Thyroid gland (tissue), 4 donors: Measurements from ENCODE around the gene TNRC18. TPM values are rescaled to one million over a fixed set of nuclear protein-coding genes. Genes with fewer than 3 reads are reported as not detected.

ENCODE experiments used
- DNase-seq, 2 donors: peaks; one replicate each; pipeline ENCODE4 v3.0.0-alpha.2; 2019
- H3K27ac ChIP-seq, 3 donors: fragments of 200-600 bp; sonication (generic); 1 replicate in 2 of 3; 2 replicates in 1 of 3; pipeline ENCODE4 v1.5.1; 2016 to 2019; ENCODE audit warnings: mild to moderate bottlenecking in 1 of 3, moderate library complexity in 1 of 3
- H3K27me3 ChIP-seq: fragments of 200-600 bp; sonication (generic); one replicate; pipeline ENCODE4 v1.5.1; 2019
- H3K36me3 ChIP-seq, 2 donors: fragments of 200-600 bp; sonication (generic); one replicate each; pipeline ENCODE4 v1.5.1; 2016 to 2019
- H3K4me1 ChIP-seq, 2 donors: fragments of 200-600 bp; sonication (generic); one replicate each; pipeline ENCODE4 v1.5.1; 2017 to 2019
- H3K4me3 ChIP-seq, 3 donors: fragments of 200-600 bp; sonication (generic); replicated peaks in 1 of 3; 1 replicate in 2 of 3; 2 replicates in 1 of 3; pipeline ENCODE4 v1.5.1; 2016; ENCODE audit warnings: mild to moderate bottlenecking in 1 of 3
- H3K9me3 ChIP-seq: fragments of 200-600 bp; sonication (generic); one replicate; pipeline ENCODE4 v1.5.1; 2017
- CTCF ChIP-seq, 6 experiments: fragments of 200-600 bp in 3 of 6; fragments of 450-650 bp in 3 of 6; sonication (generic) in 3 of 6; IDR thresholded peaks; one replicate each; pipeline ENCODE4 v1.5.1; 2016 to 2019; ENCODE audit warnings: antibody characterized with exemption in 6 of 6, mild to moderate bottlenecking in 2 of 6, inconsistent platforms in 1 of 6, moderate library complexity in 1 of 6
- POLR2A ChIP-seq, 2 donors: fragments of 450-650 bp; IDR thresholded peaks; one replicate each; pipeline ENCODE4 v1.6.1; 2017; ENCODE audit warnings: antibody characterized with exemption in 2 of 2, mild to moderate bottlenecking in 2 of 2, moderate library complexity in 1 of 2
- WGBS, 2 donors: methylation state at CpG; one replicate each; pipeline ENCODE4 v1.1.5; 2017; 5-methylcytosine and 5-hydroxymethylcytosine counted together
- intact Hi-C: fragments of 100-400 bp; cut with DNase I; formaldehyde crosslinking; loops from one replicate; pipeline ENCODE4 v1.15.1; 2023
- total RNA-seq, 4 donors: library from RNA; depleted of rRNA; stranded (reverse); fragments of >200 nt; gene quantifications; one replicate each; pipeline ENCODE4 v1.2.3, GENCODE V29; 2016

Gene TNRC18
- total RNA-seq, 4 donors from 2014 or later: 47.0 to 173 (median 94.8) TPM

- TF ChIP-seq CTCF (IDR thresholded peaks at IDR 0.05): no peak
- TF ChIP-seq POLR2A (IDR thresholded peaks at IDR 0.05): no peak
- Histone ChIP-seq H3K4me3 (no peak overlapping the region), H3K9me3 (no peaks in the 10 kb centered on the region), H3K4me1 (no peaks in the 10 kb centered on the region), H3K27ac (no peak overlapping the region), H3K27me3 (no peaks in the 10 kb centered on the region), H3K36me3 (peaks cover 29 to 33% of the 10 kb centered on the region in 2 donors)
- WGBS, 2 donors: 85 to 89% methylated on average over 7 to 10 of the region's 17 CpGs
- intact Hi-C loops: no loop called here
- DNase-seq: no peak
These were observed 74.6 kb downstream of the TNRC18 start for GRCh38 chr7:5349005-5349380.

DNA sequence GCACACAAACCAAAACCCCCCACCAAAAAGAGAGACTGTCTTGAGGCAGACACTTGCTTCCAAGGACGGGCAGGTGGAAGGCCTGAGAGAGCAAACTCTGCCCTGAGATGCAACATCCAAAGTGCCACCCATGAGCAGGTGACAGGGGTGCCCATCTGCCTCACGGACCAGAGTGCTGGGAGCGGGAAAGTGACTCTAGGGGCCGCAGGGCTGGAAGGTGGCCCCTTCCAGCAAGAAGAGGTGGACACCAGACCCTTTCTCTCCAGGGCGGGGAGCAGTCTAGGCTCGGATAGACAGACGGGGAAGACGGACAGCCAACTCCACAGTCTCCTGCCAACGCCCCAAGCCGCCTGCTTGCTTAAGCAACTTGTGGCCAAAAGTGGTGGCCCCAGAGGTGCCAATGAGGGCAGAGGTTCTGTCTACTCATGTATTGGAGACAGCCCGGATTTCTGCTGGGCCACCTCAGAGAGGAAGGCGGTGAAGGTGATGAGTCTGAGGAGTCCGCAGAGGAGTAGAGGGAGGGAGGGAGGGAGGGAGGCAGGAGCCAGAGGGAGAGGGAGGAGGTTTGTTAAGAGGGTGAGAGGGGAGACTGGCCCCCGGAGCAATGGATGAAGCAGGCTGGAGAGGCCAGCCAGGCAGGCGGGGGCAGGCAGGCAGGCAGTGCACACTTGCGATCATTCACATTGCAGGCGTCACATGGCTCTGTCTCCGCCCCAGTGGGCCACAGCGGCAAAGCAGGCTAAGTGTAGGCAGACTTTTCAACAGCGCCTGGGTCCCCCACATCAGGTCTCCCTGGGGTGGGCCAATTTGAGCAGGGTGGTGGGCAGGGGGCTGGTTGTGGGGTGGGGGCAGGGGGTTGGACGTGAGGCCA is 75.3 kb downstream of the TNRC18 start:
- DNase-seq: no peak
- no peak overlapping the region for H3K27ac ChIP-seq
- intact Hi-C loops: no loop called here
- H3K4me3 ChIP-seq: no peak overlapping the region
- H3K36me3 ChIP-seq: peaks cover 35 to 39% of the 10 kb centered on the region in 2 donors
- no peaks in the 10 kb centered on the region for H3K27me3 ChIP-seq
- no peaks in the 10 kb centered on the region for H3K9me3 ChIP-seq
- WGBS, 2 donors: 92 to 93% methylated on average over 18 to 21 of the region's 21 CpGs
- H3K4me1 ChIP-seq: no peaks in the 10 kb centered on the region
- TF ChIP-seq POLR2A (IDR thresholded peaks at IDR 0.05): no peak
- TF ChIP-seq CTCF (IDR thresholded peaks at IDR 0.05): no peak

DNA sequence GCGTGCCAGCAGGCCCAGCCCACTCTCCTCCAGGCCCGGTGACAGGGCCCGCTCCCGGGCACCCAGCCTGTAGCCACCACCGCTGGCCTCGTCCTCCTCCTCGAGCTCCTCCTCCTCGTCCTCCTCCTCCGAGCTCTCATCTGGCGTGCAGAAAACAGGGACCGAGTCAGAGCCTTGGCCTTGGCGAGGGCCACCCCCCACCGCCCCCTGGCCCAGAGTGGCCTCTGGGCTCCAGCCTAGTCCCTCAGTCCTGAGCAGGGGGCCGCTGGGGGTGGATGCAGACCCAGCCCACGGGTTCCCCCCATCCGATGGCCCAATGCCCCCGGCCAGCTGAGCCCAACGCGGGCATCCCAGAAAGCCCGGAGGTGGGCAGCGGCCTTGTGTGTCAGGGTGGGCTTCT is 78.0 kb downstream of the TNRC18 start:
- no peaks in the 10 kb centered on the region for H3K9me3 ChIP-seq
- no peak overlapping the region for H3K4me3 ChIP-seq
- TF ChIP-seq POLR2A (IDR thresholded peaks at IDR 0.05): no peak
- TF ChIP-seq CTCF (IDR thresholded peaks at IDR 0.05): no peak
- no peak overlapping the region for H3K27ac ChIP-seq
- H3K4me1 ChIP-seq: no peaks in the 10 kb centered on the region
- no peaks in the 10 kb centered on the region for H3K27me3 ChIP-seq
- WGBS, 2 donors: 93 to 98% methylated on average over 20 of the region's 21 CpGs
- intact Hi-C loops: no loop called here
- no peak for DNase-seq
- H3K36me3 ChIP-seq: peaks cover 48 to 51% of the 10 kb centered on the region in 2 donors

DNA sequence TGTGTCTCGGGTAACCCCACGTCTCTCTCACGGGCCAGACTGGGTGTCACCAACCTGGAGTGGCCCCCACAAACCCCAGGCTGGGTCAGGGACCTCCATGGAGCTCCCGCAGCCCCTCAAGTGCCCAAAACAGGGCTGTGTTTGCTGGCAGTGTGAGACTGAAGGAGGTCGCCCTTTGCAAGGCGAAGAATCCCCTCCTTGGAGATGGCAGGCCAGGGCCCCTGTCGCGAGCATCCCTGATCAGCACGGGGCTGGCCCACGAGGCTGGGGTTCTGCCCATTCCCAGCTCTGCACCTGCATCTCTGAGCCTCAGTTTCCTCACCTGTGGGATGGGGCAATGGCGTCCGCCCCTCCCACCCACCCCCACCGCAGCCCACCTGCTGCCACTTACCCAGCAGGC is 78.5 kb downstream of the TNRC18 start:
- no peak overlapping the region for H3K4me3 ChIP-seq
- no peaks in the 10 kb centered on the region for H3K4me1 ChIP-seq
- no peaks in the 10 kb centered on the region for H3K27me3 ChIP-seq
- no peak for DNase-seq
- TF ChIP-seq CTCF (IDR thresholded peaks at IDR 0.05) (no peak), POLR2A (IDR thresholded peaks at IDR 0.05) (no peak)
- peaks cover 49 to 53% of the 10 kb centered on the region in 2 donors for H3K36me3 ChIP-seq
- intact Hi-C loops: no loop called here
- no peak overlapping the region for H3K27ac ChIP-seq
- 96 to 100% methylated on average over 9 to 13 of the region's 13 CpGs for WGBS, 2 donors
- H3K9me3 ChIP-seq: no peaks in the 10 kb centered on the region

GRCh38 chr7:5344342-5344741 is 79.3 kb downstream of the TNRC18 start:
- Histone ChIP-seq H3K36me3 (peaks cover 56 to 57% of the 10 kb centered on the region in 2 donors), H3K9me3 (no peaks in the 10 kb centered on the region), H3K4me1 (no peaks in the 10 kb centered on the region), H3K4me3 (no peak overlapping the region), H3K27ac (no peak overlapping the region), H3K27me3 (no peaks in the 10 kb centered on the region)
- DNase-seq: no peak
- 90 to 100% methylated on average over 2 to 4 of the region's 4 CpGs for WGBS, 2 donors
- TF ChIP-seq POLR2A (IDR thresholded peaks at IDR 0.05) (no peak), CTCF (IDR thresholded peaks at IDR 0.05) (no peak)
- intact Hi-C loops: no loop called here
